Measurements from ENCODE around the gene EIF4B. TPM values are rescaled to one million over a fixed set of nuclear protein-coding genes. Genes with fewer than 3 reads are reported as not detected.

EIF4B gene
- total RNA-seq, 3 donors from 2014 or later = 341 to 535 (median 345) TPM

GRCh38 chr12:53045696-53046045, 39.4 kb downstream of the EIF4B start:
- ATAC-seq (no peak), DNase-seq (peak in 1 of 3 donors; percentile 29)
- H3K4me3 ChIP-seq = no peak overlapping the region
- no peaks in the 10 kb centered on the region for H3K9me3 ChIP-seq
- H3K4me1 ChIP-seq (ENCODE audit: low read depth) = peaks cover 36% of the 10 kb centered on the region
- no peaks in the 10 kb centered on the region for H3K36me3 ChIP-seq (ENCODE audit: low read depth)
- no peak for TF ChIP-seq CTCF (IDR thresholded peaks at IDR 0.05)
- intact Hi-C loops (cut with DNase I, micrococcal nuclease) = no loop called here

DNA sequence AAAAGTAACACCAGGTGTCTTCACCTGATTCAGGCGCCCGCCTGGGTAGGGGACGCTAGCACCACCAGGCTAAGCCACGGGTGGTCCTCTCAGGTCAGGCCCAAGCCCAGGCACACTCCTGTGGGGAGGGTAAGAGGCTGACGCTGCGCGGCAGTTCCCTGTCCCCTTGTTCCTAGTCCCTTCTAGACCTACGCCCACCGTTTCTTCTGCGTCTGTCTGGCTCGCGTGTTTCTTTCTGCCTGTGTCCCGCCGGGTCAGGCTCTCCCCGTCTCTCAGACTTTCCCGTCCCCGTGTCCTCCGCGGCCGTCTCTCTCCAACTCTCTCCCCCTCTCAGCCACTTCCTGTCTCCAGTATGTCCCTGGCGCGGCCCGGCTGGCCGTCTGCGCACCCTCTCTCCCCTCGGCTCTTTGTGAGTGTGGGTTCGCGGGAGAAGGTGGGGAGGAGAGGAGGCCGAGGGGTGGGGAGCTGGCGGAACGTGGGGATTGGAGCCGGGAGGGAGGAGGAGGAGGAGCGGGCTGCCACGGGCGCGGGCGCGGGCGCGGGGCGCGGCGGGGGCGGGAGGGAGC, 40.5 kb downstream of the EIF4B start:
- Histone ChIP-seq H3K36me3 (ENCODE audit: low read depth) (no peaks in the 10 kb centered on the region), H3K4me3 (peak overlapping the region; percentile 32), H3K9me3 (no peaks in the 10 kb centered on the region), H3K4me1 (ENCODE audit: low read depth) (peaks cover 46% of the 10 kb centered on the region)
- TF ChIP-seq CTCF (IDR thresholded peaks at IDR 0.05) = no peak
- DNase-seq (peak in 2 of 3 donors; percentile 79 to 88), ATAC-seq (peak; percentile 42)
- intact Hi-C loops (cut with DNase I, micrococcal nuclease) = no loop called here

DNA sequence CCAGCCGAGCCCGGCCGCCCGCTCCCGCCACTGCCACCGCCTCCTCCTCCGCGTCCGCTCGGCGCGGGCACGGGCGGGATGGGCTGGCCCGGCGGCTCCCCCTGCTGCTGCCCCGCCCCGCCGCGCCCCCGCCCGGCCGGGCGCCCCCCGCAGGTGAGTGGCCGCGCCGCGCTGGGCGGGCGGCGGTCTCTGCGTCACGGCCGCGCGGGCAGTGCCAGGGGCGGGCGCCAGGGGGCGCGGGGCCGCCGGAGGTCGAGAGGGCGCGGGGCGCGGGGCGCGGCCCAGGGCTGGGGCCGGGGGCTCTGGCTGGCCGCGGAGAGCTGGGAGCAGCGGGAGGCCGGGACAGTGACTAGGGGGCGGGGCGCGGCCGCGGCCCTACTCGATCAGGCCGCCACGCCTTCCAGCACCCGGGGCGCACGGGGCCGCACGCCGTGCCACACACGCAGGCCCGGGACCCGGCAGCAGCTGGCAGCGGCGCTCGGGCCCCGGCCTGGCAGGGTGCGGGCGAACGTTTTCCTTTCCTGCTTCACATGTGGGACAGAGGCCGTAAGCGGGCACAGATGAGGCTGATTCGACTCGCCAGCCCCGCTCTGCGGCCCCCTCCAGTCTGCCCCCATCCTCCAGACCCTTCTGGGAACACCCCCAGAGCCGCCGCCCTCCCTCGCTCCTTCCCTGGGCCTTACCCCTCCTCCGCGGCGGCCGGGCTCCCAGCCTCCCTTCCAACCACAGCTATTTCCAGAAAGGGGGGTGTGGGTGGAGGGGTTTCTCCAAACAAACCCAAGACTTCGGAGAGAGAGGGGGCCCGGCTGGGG, 41.2 kb downstream of the EIF4B start:
- Histone ChIP-seq H3K4me3 (no peak overlapping the region), H3K4me1 (ENCODE audit: low read depth) (peaks cover 50% of the 10 kb centered on the region), H3K36me3 (ENCODE audit: low read depth) (no peaks in the 10 kb centered on the region), H3K9me3 (no peaks in the 10 kb centered on the region)
- intact Hi-C loops (cut with DNase I, micrococcal nuclease) = no loop called here
- peak; percentile 48 for ATAC-seq
- peak; percentile 49 for TF ChIP-seq CTCF (IDR thresholded peaks at IDR 0.05)
- peak; percentile 76 to 87 (median 84) for DNase-seq

GRCh38 chr12:53048033-53048779, 42.0 kb downstream of the EIF4B start:
- Histone ChIP-seq H3K36me3 (ENCODE audit: low read depth) (no peaks in the 10 kb centered on the region), H3K9me3 (no peaks in the 10 kb centered on the region), H3K4me3 (no peak overlapping the region), H3K4me1 (ENCODE audit: low read depth) (peaks cover 57% of the 10 kb centered on the region)
- DNase-seq = peak; percentile 63 to 75 (median 69)
- peak; percentile 11 for ATAC-seq
- intact Hi-C loops (cut with DNase I, micrococcal nuclease) = no loop called here
- TF ChIP-seq CTCF (IDR thresholded peaks at IDR 0.05) = no peak

GRCh38 chr12:53048780-53049401, 42.6 kb downstream of the EIF4B start:
- intact Hi-C loops (cut with DNase I, micrococcal nuclease) = no loop called here
- Histone ChIP-seq H3K9me3 (no peaks in the 10 kb centered on the region), H3K4me3 (no peak overlapping the region), H3K36me3 (ENCODE audit: low read depth) (no peaks in the 10 kb centered on the region), H3K4me1 (ENCODE audit: low read depth) (peaks cover 64% of the 10 kb centered on the region)
- peak in 2 of 3 donors; percentile 68 to 72 for DNase-seq
- ATAC-seq = no peak
- no peak for TF ChIP-seq CTCF (IDR thresholded peaks at IDR 0.05)

Measured in mucosa of descending colon (tissue), 3 donors.